GM11168 (cell line): ENCODE measurements around the gene GH2.

Source experiments
- in situ Hi-C: fragments of 300-500 bp; cut with MboI; formaldehyde crosslinking; loops from one replicate; pipeline ENCODE4 v1.12.0; 2022; ENCODE audit warnings: low sequenced_read_pairs; ENCODE audit not compliant: unreplicated experiment

Gene GH2

GRCh38 chr17:63830278-63830677 lies 51.5 kb downstream of the GH2 start:
- in situ Hi-C loops: no loop called here
